GM19397 (cell line): ENCODE results near the gene SH3BP4.

Source experiments
- ATAC-seq: cut with Tn5 transposase; IDR thresholded peaks from one replicate; pipeline ENCODE4 v1.9.1; 2021; ENCODE audit warnings: mild to moderate bottlenecking, moderate library complexity; ENCODE audit not compliant: unreplicated experiment

The SH3BP4 gene

GRCh38 chr2:235080101-235080500 lies 128.3 kb downstream of the SH3BP4 start:
- ATAC-seq, result no peak

- no peak for ATAC-seq
Observed at GRCh38 chr2:235082578-235083338, 130.9 kb downstream of the SH3BP4 start.

GRCh38 chr2:235083822-235084221 lies 132.0 kb downstream of the SH3BP4 start:
- no peak for ATAC-seq

GRCh38 chr2:235084424-235084823 lies 132.6 kb downstream of the SH3BP4 start:
- no peak for ATAC-seq

- ATAC-seq, result no peak
Observed at GRCh38 chr2:235085476-235085875, 133.7 kb downstream of the SH3BP4 start.

- ATAC-seq, result no peak
Observed at GRCh38 chr2:235086481-235087184, 134.8 kb downstream of the SH3BP4 start.

- no peak for ATAC-seq
Observed at GRCh38 chr2:235087832-235088495, 136.1 kb downstream of the SH3BP4 start.

- no peak for ATAC-seq
Observed at GRCh38 chr2:235088496-235088921, 136.7 kb downstream of the SH3BP4 start.

GRCh38 chr2:235091421-235091820 lies 139.6 kb downstream of the SH3BP4 start:
- no peak for ATAC-seq

- no peak for ATAC-seq
Observed at GRCh38 chr2:235091983-235092382, 140.2 kb downstream of the SH3BP4 start.

GRCh38 chr2:235092433-235093223 lies 140.8 kb downstream of the SH3BP4 start:
- no peak for ATAC-seq

- no peak for ATAC-seq
Observed at GRCh38 chr2:235094457-235094856, 142.6 kb downstream of the SH3BP4 start.

- ATAC-seq, result no peak
Observed at GRCh38 chr2:235095569-235095968, 143.8 kb downstream of the SH3BP4 start.

- ATAC-seq, result no peak
Observed at GRCh38 chr2:235096447-235096846, 144.6 kb downstream of the SH3BP4 start.

GRCh38 chr2:235097196-235097595 lies 145.4 kb downstream of the SH3BP4 start:
- no peak for ATAC-seq

GRCh38 chr2:235098269-235098668 lies 146.5 kb downstream of the SH3BP4 start:
- no peak for ATAC-seq

GRCh38 chr2:235098736-235099494 lies 147.1 kb downstream of the SH3BP4 start:
- ATAC-seq, result no peak

- no peak for ATAC-seq
Observed at GRCh38 chr2:235102896-235103295, 151.1 kb downstream of the SH3BP4 start.
